HEK293 (cell line): Measurements from ENCODE around the gene SPARC.

Experiments
- CTCF ChIA-PET: fragments of 350-600 bp; formaldehyde crosslinking; extraction: SDS; loops from one replicate; lab custom pipeline; 2021; ENCODE audit warnings: antibody characterized with exemption; lab: Yijun Ruan, JAX
- POLR2A ChIA-PET: fragments of 300-600 bp; formaldehyde crosslinking; extraction: SDS; loops from one replicate; lab custom pipeline; 2020; ENCODE audit warnings: antibody characterized with exemption, inconsistent platforms; lab: Yijun Ruan, JAX
- H3K27ac ChIP-seq: fragments of 200-500 bp; sonication (Bioruptor generic); 2 replicates; pipeline ENCODE4 v1.5.1; 2014; ENCODE audit warnings: low read depth, low read length, control low read depth, inconsistent platforms; ENCODE audit errors: extremely low read depth
- H3K36me3 ChIP-seq, 2 experiments: fragments of 200-500 bp in 1 of 2; sonication (Bioruptor generic) in 1 of 2; 1 replicate in 1 of 2; 2 replicates in 1 of 2; pipeline ENCODE4 v1.5.1; 2014 to 2017; ENCODE audit warnings: inconsistent platforms in 2 of 2, low read length in 2 of 2; ENCODE audit not compliant: control insufficient read depth in 2 of 2, insufficient read depth in 1 of 2
- H3K4me1 ChIP-seq: fragments of 200-500 bp; sonication (Bioruptor generic); 2 replicates; pipeline ENCODE4 v1.5.1; 2014; ENCODE audit warnings: mild to moderate bottlenecking, low read length, inconsistent platforms; ENCODE audit not compliant: control insufficient read depth, insufficient read depth
- H3K4me3 ChIP-seq: 2 replicates; pipeline ENCODE4 v1.5.1; 2011; ENCODE audit warnings: low read depth, mild to moderate bottlenecking, control low read depth, low read length, moderate library complexity
- H3K9me3 ChIP-seq: fragments of 200-500 bp; sonication (Bioruptor generic); 2 replicates; pipeline ENCODE4 v1.5.1; 2014; ENCODE audit warnings: low read depth, low read length, inconsistent platforms; ENCODE audit not compliant: control insufficient read depth, insufficient read depth
- ELK4 ChIP-seq: IDR thresholded peaks from 2 replicates; pipeline ENCODE4 v1.6.1; 2011; ENCODE audit warnings: mild to moderate bottlenecking, low read depth, low read length, borderline replicate concordance
- FEZF1 ChIP-seq: fragments of 450-650 bp; formaldehyde crosslinking; IDR thresholded peaks from 2 replicates; pipeline ENCODE4 v1.5.1; 2016; ENCODE audit warnings: missing biosample characterization, missing genetic modification characterization
- GFI1B ChIP-seq: fragments of 450-650 bp; formaldehyde crosslinking; IDR thresholded peaks from 2 replicates; pipeline ENCODE4 v1.5.1; 2016; ENCODE audit warnings: missing biosample characterization, missing genetic modification characterization
- GLI4 ChIP-seq: fragments of 450-650 bp; formaldehyde crosslinking; IDR thresholded peaks from 2 replicates; pipeline ENCODE4 v1.5.1; 2016; ENCODE audit warnings: missing biosample characterization, missing genetic modification characterization
- INSM2 ChIP-seq: fragments of 450-650 bp; formaldehyde crosslinking; IDR thresholded peaks from 2 replicates; pipeline ENCODE4 v1.5.1; 2016; ENCODE audit warnings: missing biosample characterization, missing genetic modification characterization
- KLF1 ChIP-seq: fragments of 450-650 bp; formaldehyde crosslinking; IDR thresholded peaks from 2 replicates; pipeline ENCODE4 v1.5.1; 2016; ENCODE audit warnings: missing biosample characterization, missing genetic modification characterization
- SCRT1 ChIP-seq: fragments of 450-650 bp; formaldehyde crosslinking; IDR thresholded peaks from 2 replicates; pipeline ENCODE4 v1.5.1; 2016; ENCODE audit warnings: missing biosample characterization, missing genetic modification characterization, borderline replicate concordance
- YY1 ChIP-seq: fragments of 450-650 bp; formaldehyde crosslinking; IDR thresholded peaks from 2 replicates; pipeline ENCODE4 v1.5.1; 2018; ENCODE audit warnings: missing biosample characterization, missing genetic modification characterization
- ZNF148 ChIP-seq: fragments of 450-650 bp; formaldehyde crosslinking; IDR thresholded peaks from 2 replicates; pipeline ENCODE4 v1.5.0; 2017; ENCODE audit warnings: missing biosample characterization, missing genetic modification characterization, borderline replicate concordance
- ZNF26 ChIP-seq: fragments of 450-650 bp; formaldehyde crosslinking; IDR thresholded peaks from 2 replicates; pipeline ENCODE4 v1.5.1; 2016; ENCODE audit warnings: missing biosample characterization, missing genetic modification characterization
- ZNF280C ChIP-seq: fragments of 450-650 bp; formaldehyde crosslinking; IDR thresholded peaks from 2 replicates; pipeline ENCODE4 v1.5.1; 2016; ENCODE audit warnings: missing biosample characterization, missing genetic modification characterization
- ZNF426 ChIP-seq: fragments of 450-650 bp; formaldehyde crosslinking; IDR thresholded peaks from 2 replicates; pipeline ENCODE4 v1.5.1; 2017; ENCODE audit warnings: missing biosample characterization, missing genetic modification characterization, mild to moderate bottlenecking, inconsistent platforms, moderate library complexity
- ZNF530 ChIP-seq: fragments of 450-650 bp; formaldehyde crosslinking; IDR thresholded peaks from 2 replicates; pipeline ENCODE4 v1.5.1; 2016; ENCODE audit warnings: low read depth, missing biosample characterization, missing genetic modification characterization
- ZNF704 ChIP-seq: fragments of 450-650 bp; formaldehyde crosslinking; IDR thresholded peaks from 2 replicates; pipeline ENCODE4 v1.5.1; 2016; ENCODE audit warnings: missing biosample characterization, missing genetic modification characterization
- ZSCAN4 ChIP-seq: fragments of 450-650 bp; formaldehyde crosslinking; IDR thresholded peaks from 2 replicates; pipeline ENCODE4 v1.5.1; 2017; ENCODE audit warnings: missing biosample characterization, missing genetic modification characterization
- TF ChIP-seq, protein P1 (sequence below): fragments of 450-650 bp; formaldehyde crosslinking; conservative IDR thresholded peaks from 2 replicates; pipeline ENCODE4 v1.5.1; 2016; ENCODE audit warnings: low read depth, missing biosample characterization, missing genetic modification characterization

Gene SPARC

DNA sequence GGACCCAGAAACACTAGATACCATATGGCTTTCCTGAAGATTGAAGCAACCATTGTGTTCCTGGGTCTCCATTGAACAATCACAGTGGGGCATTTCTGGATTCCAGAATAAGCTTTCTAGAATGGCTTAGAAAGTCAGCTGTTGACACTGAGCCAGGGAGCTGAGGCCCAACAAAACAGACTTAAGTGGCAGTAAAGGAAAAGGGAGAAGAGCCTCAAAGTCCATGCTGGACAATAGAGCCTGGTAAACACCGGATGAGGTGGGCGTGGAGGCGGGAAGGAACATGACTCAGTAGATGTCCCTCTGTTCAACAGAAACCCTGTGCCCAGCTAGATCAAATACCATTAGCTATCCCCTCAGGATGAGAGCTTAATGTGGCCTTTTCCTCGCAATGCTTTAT is 14.8 kb downstream of the SPARC start:
- ChIA-PET POLR2A (interaction anchor here (1.2 kb wide), 1 partner anchor 15 kb away, joined by 5 read pairs; the partner anchor contains the start of gene SPARC), CTCF (interaction anchor here (0.8 to 2.6 kb wide), 4 partner anchors 9 to 68 kb away, joined by 3 to 11 read pairs (median 8); no protein-coding TSS in a partner anchor)
- TF ChIP-seq ZNF26 (tag by site-specific recombination) (no peak), GLI4 (tag by site-specific recombination) (no peak), YY1 (tag by site-specific recombination) (no peak), ZNF148 (tag by site-specific recombination) (no peak), FEZF1 (tag by site-specific recombination) (no peak), INSM2 (tag by site-specific recombination) (no peak), ZNF280C (tag by site-specific recombination) (no peak), ZNF426 (no peak), GFI1B (no peak), ELK4 (no peak), ZNF530 (tag by site-specific recombination) (no peak), ZNF704 (tag by site-specific recombination) (no peak), SCRT1 (tag by site-specific recombination) (no peak), ZSCAN4 (tag by site-specific recombination) (no peak), KLF1 (tag by site-specific recombination) (no peak)
- TF ChIP-seq, protein P1, sequence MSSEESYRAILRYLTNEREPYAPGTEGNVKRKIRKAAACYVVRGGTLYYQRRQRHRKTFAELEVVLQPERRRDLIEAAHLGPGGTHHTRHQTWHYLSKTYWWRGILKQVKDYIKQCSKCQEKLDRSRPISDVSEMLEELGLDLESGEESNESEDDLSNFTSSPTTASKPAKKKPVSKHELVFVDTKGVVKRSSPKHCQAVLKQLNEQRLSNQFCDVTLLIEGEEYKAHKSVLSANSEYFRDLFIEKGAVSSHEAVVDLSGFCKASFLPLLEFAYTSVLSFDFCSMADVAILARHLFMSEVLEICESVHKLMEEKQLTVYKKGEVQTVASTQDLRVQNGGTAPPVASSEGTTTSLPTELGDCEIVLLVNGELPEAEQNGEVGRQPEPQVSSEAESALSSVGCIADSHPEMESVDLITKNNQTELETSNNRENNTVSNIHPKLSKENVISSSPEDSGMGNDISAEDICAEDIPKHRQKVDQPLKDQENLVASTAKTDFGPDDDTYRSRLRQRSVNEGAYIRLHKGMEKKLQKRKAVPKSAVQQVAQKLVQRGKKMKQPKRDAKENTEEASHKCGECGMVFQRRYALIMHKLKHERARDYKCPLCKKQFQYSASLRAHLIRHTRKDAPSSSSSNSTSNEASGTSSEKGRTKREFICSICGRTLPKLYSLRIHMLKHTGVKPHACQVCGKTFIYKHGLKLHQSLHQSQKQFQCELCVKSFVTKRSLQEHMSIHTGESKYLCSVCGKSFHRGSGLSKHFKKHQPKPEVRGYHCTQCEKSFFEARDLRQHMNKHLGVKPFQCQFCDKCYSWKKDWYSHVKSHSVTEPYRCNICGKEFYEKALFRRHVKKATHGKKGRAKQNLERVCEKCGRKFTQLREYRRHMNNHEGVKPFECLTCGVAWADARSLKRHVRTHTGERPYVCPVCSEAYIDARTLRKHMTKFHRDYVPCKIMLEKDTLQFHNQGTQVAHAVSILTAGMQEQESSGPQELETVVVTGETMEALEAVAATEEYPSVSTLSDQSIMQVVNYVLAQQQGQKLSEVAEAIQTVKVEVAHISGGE (tag by site-specific recombination): no peak
- Histone ChIP-seq H3K9me3 (no peaks in the 10 kb centered on the region), H3K4me1 (peaks cover 5% of the 10 kb centered on the region), H3K36me3 (peaks cover 0 to 89% of the 10 kb centered on the region in 2 experiments; a peak in 2 of 3 replicates), H3K4me3 (no peak overlapping the region), H3K27ac (no peak overlapping the region)
